GM19324 (cell line): ENCODE measurements around the gene CACNA2D3.

Source experiments
- ATAC-seq: cut with Tn5 transposase; IDR thresholded peaks from one replicate; pipeline ENCODE4 v1.9.1; 2021; ENCODE audit warnings: mild to moderate bottlenecking, moderate library complexity; ENCODE audit not compliant: unreplicated experiment, low FRiP score

Gene CACNA2D3

DNA sequence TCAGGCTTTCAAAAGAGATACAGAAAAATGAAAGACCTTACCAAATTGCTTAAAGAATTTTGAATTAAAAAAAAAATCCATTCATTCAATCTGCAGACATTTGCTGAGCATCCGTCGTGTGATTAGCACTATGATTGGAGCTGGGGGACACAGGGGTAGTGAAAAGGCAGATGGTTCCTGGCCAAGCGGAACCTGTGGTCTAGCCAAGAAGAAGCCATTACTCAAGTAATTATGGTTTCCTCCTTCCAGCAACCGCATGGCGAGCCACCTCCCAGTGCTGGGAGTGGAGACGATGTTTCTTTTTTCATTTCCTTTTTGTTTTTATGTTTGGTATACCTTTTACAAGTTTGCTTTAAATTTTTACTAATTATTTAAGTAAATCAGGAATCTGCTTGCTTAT lies 140.2 kb downstream of the CACNA2D3 start:
- no peak for ATAC-seq

- no peak for ATAC-seq
Observed at GRCh38 chr3:54262946-54263345, 140.6 kb downstream of the CACNA2D3 start.

DNA sequence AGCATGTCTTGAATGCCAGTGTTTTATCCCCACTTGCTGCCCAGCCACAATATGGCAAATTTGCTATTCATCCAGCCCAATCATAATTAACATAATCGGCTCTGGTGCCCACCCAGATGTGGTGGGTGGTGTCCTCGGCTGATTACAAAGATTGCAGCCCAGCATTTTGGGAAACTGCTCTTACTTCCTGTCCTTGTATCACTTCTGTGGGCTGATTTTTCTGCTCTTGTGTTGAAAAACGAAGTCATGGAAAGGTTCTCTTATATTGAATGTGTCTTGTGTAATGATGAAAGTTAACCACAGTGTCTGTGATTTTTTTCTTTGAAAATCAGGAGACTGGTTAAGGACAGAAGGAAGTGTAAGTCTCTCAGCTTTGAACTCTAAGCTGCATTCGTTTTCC lies 141.7 kb downstream of the CACNA2D3 start:
- no peak for ATAC-seq

DNA sequence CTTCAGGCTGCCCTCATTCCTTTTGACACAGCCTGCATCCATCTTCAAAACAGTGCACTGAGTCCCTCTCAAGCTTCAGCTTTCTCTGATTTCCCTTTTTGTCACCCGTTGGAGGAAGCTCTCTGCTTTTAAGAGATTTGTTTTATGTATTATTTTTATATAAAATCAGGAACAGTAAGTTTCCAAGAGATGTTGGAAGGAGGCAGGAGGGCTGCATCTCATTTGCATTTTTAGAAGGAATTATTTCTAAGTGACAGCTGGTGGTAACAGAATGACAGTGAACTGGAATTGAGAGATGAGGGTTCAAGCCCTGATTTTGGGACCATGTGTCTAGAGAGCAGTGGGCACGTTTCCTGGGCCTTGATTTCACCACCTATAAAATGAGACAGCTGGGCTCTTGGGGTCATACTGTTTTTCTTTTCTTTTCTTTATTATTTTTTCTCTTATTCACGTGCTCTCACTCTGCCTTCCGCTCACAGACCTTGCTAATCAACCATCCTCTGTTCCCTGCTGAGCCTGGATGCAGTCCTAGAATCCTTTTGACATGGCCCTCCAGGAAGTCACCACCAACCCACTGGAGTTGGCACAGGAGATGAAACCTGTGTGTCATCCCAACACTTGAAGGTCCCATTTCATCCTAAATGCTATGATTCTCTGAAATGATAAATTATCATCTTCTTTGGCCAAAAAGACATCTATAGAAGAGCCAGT lies 148.6 kb downstream of the CACNA2D3 start:
- no peak for ATAC-seq

- ATAC-seq: no peak
Observed at GRCh38 chr3:54273791-54274190, 151.4 kb downstream of the CACNA2D3 start.

DNA sequence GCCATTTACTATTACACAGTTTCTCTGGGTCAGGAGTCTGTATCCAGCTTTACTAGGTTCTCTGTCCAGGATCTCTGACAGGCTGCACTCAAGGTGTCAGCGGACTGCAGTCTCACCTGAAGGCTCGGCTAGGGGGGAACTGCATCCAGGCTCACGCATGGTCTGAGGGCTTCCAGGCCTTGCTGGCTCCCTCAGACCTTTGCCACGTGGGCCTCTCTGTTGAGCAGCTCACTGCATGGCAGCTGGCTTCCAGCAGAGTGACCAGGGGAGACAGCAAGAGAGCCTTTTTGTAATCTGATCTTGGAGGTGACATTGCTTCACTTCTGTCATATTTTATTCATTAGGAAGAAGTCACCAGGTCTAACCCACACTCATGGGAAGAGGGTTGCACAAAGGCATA lies 152.3 kb downstream of the CACNA2D3 start:
- ATAC-seq: no peak

- ATAC-seq: no peak
Observed at GRCh38 chr3:54279005-54279583, 156.7 kb downstream of the CACNA2D3 start.

GRCh38 chr3:54283470-54283869 lies 161.1 kb downstream of the CACNA2D3 start:
- ATAC-seq: no peak

GRCh38 chr3:54294214-54294613 lies 171.9 kb downstream of the CACNA2D3 start:
- no peak for ATAC-seq

- ATAC-seq: no peak
Observed at GRCh38 chr3:54296531-54296930, 174.2 kb downstream of the CACNA2D3 start.

GRCh38 chr3:54299169-54299935 lies 177.0 kb downstream of the CACNA2D3 start:
- no peak for ATAC-seq

DNA sequence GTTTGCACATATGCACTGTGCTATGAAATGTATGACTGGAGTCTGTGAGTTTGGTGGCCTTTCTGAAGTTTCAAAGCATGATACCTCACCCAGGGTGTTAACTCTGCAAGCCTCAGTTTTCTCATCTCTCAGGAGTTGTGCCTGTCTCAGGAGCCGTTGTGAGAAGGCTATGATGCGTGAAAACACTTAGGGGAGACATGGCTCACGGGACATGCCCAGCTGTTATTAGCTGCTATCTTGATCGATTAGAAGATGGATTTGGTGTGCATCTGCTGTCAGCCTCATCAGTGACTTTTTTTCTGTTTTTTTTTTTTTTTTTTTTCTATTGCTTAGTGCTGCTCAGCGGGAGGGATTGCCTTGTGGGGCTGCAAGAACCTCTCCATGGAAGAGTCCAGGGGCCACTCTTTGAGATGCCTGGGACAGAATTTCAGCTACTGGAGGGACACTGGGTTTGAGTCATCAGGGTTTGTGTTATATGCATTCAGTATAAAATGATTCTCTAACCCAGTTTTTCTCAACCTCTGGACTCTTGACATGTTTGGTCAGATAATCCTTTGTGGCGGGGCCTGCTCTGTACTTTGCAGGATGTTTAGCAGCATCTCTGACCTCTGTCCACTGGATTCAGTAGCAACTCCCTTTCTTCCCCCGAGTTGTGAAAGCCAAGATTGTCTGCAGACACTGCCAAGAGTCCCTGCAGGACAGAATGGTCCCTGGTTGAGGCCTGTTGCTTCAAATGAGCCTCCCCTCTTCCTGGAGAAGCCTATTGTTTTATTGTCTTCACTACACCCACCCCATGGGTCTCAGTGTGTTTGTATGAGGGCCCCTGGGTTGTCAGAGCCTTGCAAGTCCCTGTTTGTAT lies 181.4 kb downstream of the CACNA2D3 start:
- ATAC-seq: no peak

DNA sequence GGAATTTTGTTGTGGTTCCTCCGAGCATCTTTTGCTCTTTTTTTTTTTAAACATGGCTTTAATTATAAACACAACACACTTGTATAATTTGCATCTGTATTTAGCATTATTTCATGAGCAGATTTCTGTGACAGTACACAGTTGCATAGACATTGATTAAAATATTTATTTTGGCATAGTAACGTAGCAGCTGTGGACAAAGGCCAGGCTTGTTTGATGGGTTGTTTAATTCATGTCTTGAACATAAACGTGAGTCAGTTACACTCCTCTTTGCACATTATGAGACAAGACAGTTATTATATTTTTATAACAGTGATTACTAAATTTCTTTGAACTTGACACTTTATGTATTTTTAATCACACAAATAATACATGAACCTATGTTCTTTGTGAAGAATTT lies 182.5 kb downstream of the CACNA2D3 start:
- ATAC-seq: no peak

- no peak for ATAC-seq
Observed at GRCh38 chr3:54305409-54306099, 183.2 kb downstream of the CACNA2D3 start.

GRCh38 chr3:54307566-54308180 lies 185.3 kb downstream of the CACNA2D3 start:
- ATAC-seq: no peak

GRCh38 chr3:54309601-54310000 lies 187.2 kb downstream of the CACNA2D3 start:
- ATAC-seq: no peak

- no peak for ATAC-seq
Observed at GRCh38 chr3:54311211-54311747, 188.9 kb downstream of the CACNA2D3 start.

DNA sequence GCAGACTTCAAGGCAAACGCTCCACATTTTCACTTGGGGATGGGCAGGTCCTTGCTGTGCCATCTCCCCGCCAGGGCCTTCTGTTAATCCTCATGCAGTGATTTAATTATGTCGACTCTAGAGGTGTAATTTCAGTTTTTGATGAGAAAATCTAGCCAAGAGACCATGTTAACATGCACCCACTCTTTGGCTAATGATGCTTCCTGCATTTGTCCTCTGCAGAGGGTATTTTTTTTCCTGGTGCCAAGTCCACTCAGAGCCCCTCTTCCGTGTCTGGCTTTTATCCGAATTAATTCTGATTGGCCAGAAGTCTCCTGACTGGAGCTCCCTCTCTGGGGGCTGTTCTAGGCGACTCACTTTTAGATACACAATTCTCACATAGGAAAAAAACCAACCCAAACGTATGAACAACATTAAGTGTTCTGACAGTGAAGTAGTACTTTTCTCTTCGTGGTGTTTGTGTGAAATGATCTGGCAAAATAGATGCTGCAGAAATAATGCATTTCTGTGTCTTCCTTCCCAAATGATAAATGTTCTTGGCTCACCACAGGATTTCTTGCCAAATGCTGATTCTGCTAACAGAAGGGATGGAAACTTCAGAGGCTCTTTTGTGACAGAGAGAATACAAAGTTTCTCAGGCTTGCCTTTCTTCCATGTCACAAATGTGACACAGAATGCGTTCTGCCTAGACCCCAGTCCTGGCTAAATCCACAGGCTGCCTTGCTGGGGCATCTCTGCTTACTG lies 190.0 kb downstream of the CACNA2D3 start:
- ATAC-seq: no peak

DNA sequence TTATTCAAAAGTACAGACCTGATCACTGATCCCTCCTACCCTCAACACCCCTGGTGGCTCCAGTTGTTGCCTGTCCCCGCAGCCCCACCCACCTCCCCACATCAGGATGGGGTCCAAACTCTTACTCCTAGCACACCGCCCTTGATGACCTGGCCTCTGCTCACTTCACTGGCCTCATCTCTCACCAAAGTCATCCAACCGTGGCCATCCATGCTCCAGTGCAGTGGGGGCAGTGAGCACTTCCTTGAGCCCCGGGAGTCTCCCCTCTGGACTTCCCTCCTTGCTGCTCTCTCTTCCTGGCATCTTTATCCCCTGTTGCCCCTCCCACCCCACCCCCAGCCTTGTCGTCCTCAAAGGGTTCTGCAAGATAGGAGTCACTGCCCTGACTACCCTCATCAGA lies 191.1 kb downstream of the CACNA2D3 start:
- ATAC-seq: no peak
